ENCODE results near the gene UNC13B.
"Not testable (repeated sequence)": the region's sequence is repeated elsewhere in the genome, so short reads cannot be mapped to it uniquely, and the experiment has no call there.

UNC13B gene

GRCh38 chr9:35395706-35396101 is 233.9 kb downstream of the UNC13B start:
- no peak for DNase-seq

- DNase-seq, result no peak
These were observed 234.9 kb downstream of the UNC13B start for GRCh38 chr9:35396560-35397215.

DNA sequence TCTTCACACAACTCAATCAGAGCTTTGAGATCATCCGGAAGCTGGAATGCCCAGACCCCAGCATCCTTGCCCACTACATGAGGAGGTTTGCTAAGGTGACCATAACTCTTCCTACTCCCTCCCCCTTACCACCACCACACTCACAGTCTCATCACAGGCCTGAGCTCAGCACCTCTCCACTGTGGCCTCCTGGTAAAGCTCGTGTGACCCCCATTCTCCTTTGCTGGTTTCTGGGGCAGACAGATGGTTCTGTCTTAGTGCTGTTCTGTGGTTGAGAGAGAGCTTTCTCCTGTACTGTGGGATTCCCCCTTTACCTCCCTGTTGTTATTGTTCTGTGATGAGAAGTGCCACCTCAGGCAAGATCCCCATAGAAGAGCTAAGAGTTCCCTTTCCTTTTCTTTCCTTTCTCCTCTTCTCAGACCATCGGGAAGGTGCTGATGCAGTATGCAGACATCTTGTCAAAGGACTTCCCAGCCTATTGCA is 235.4 kb downstream of the UNC13B start:
- DNase-seq, result no peak

- DNase-seq, result no peak
These were observed 236.1 kb downstream of the UNC13B start for GRCh38 chr9:35397923-35398322.

DNA sequence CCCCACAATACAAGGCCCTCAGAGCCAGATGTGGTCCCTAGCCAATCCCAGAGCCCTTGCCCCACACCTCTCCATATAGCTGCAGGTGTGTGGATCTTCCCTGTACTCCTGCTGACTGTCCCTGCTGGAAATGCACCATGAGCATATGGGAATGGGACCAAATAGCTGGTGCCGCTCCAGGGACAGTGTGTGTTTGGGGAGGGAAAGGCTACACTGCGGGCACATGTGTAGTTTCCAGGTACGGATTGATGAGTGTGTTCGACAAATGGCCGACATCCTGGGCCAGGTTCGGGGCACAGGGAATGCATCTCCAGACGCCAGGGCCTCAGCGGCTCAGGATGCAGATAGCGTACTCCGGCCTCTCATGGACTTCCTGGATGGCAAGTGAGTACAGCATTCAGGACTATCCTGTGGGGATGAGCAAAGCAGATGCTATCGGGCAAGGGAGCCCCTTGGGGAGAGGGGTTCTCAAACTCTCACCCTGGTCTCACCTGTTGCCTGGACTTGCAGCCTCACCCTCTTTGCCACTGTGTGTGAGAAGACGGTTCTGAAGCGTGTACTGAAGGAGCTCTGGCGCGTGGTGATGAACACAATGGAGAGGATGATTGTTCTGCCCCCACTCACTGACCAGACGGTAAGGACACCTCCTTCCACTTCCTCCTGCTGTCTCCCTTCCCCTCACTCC is 237.0 kb downstream of the UNC13B start:
- no peak for DNase-seq

GRCh38 chr9:35404865-35405264 is 243.1 kb downstream of the UNC13B start:
- DNase-seq, result no peak

DNA sequence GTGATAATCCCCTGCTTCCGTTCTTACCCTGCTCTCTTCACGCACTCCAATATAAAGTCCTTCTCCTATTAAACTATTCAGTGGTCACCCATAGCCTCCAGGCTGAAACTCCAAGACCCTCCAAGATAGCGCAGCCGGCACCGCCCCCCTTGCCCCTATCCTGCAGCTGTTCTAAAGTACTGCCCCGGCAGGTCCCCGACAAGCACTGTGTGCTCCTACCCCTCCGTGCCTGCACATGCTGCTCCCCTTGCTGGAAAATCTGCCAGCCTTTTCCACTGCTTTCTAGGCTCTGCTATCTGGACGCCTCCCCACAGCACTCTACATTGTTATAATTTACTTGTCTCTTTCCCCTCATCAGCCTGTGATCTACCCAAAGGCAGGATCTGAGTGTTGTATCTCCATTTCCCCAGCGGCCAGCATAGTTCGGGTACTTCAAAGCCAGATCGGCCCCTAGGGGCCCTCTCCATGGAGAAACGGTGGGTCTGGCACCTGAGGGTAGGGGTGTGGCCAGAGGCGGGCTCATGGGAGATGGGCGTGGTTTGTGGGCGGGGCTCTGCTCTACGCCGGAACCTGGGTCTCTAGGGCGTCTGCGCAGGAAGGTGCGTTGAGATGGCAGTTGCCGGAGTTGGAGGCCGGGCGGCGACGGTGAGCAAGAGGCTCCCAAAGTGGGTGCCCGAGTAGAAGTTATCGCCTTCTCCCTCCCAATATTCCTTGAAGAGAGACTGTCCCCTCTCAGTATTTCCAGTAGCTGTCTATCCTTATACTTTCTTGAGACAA is 244.6 kb downstream of the UNC13B start:
- DNase-seq, result no peak

GRCh38 chr9:35407846-35408245 is 246.0 kb downstream of the UNC13B start:
- no peak for DNase-seq

- not testable (repeated sequence) for DNase-seq
These were observed 247.6 kb downstream of the UNC13B start for GRCh38 chr9:35409434-35409833.

DNA sequence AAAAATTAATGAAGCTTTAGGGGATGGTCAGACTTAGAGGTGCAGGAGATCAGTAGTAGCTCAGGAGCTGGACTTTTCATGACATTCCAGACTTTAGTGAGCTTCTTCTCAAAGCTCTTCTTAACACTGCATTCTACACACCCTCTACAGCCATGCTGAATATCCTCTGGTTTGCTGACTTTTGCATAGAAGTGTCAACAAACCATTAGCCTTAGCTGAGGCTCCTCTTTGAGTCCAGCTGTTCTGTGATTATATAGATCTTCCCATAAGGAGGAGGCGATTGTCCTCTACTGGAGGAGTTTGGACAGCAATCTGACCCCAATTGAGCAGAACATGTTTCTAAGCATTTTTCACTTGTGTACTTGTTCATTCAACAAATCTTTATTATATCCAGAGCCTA is 253.1 kb downstream of the UNC13B start:
- no peak for DNase-seq

DNA sequence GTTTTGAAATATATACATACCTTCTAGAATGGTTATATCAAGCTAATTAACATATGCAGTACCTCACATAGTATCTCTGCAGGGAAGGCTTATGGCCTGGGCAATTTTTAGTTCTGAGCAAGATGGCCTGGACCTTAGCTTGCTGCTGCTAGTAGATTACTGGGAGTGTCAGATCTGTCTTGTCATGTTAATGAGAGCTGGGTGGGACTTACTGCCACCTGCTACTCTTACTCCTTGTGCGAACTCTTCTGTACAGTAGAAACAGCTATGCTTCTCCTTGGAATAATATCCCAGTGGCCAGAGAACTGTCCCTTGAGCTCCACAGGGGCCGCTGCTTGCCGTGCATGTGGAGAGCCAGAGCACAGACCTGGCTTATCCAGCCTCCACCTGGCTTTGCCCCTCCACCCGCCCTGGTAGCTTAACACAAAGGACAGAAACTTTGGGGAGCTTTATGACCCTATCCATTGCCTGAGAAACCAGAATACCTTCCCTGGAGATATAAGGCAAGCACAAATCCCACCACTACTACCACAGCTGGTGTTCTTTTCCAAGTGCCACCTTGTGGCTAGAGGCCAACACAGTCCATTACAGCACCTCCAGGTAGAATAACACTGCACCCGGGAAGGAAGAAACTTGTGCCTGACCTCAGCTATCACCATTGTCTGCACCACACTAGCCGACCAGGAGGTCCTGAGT is 253.7 kb downstream of the UNC13B start:
- no peak for DNase-seq

DNA sequence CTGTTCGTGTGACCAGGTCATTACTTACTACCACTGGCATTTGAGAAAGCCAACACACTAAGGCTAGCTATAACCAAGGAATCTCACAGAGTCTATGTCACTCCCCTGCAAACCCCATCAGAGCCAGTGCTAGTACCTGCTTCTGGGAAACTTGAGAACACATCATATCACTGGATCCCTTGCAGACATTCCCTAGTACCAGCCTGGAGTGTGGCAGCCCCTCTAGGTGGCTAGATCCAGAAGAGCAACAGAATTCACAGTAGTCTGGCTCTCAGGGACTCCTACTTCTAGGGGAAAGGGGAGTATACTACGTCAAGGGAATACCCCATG is 254.3 kb downstream of the UNC13B start:
- DNase-seq, result no peak

DNA sequence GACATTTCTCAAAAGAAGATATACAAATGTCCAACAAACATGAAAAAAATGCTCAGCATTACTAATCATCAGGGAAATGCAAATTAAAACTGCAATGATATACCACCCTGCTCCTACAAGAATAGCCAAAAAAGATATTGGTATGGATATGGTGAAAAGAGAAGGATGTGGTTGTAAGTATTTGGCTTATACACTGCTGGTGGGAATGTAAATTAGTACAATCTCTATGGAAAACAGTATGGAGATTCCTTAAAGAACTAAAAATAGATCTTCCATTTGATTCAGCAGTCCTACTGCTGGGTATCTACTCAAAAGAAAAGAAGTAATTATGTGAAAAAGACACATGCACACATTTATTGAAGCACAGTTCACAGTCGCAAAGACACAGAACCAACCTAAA is 260.5 kb downstream of the UNC13B start:
- DNase-seq, result no peak

- DNase-seq, result no peak
These were observed 260.9 kb downstream of the UNC13B start for GRCh38 chr9:35422753-35423152.

GRCh38 chr9:35423499-35423898 is 261.7 kb downstream of the UNC13B start:
- DNase-seq, result no peak

- no peak for DNase-seq
These were observed 262.8 kb downstream of the UNC13B start for GRCh38 chr9:35424356-35425352.

DNA sequence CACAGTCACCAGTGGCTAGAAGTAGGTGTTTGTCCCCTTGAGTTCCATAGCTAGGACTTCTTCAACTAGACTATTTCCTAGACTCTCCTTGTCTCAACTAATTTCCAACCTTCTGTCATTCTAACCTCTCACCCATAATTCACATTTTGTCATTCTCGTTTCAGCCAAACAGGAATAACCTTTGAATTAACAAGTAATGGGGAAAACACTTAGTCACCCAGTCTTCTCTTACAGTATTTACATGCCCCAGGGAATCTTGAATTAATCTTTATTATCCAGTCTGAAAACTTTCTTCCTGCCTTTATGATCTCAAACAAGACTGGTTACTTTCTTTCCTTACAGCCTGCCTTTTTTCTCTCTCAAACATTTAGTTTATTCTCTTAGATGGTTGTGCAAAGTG is 264.8 kb downstream of the UNC13B start:
- no peak for DNase-seq

- DNase-seq, result no peak
These were observed 269.7 kb downstream of the UNC13B start for GRCh38 chr9:35431467-35431866.

DNA sequence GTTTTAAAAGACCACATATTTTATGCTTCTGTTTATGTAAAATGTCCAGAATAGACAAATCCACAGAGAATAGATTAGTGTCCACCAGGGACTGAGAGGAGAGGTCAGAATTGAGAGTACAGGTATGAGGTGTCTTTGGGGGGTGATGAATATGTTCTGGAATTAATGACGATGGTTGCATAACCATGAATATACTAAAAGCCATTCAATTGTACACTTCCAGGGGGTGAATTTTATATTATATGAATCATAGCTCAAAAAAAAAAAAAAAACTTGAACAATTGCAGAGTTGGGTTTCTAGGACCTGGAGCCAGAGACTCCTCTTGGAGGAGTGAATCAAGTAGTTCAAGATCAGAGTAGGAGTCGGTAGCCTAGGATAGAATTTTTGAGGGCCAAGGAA is 270.3 kb downstream of the UNC13B start:
- DNase-seq, result no peak

DNA sequence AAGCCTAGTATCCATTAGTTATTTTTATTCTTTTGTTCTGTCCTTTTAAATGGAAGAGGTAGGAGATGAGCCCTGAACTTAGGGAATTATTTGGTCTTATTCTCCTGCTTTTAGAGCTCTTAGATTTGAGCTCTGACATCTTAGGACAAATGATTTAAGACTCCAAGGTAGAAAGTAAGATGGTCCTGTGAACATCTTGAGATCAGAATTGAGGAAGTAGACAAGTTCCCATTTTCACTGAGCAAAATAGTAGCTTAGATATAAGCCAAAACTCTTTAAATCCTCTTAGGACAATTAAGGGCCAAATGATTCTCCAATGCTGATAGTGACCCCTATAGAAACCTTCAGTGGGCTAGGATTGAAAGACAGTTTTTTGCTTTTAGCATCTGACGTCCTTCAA is 275.1 kb downstream of the UNC13B start:
- no peak for DNase-seq

- no peak for DNase-seq
These were observed 284.2 kb downstream of the UNC13B start for GRCh38 chr9:35446012-35446411.

DNA sequence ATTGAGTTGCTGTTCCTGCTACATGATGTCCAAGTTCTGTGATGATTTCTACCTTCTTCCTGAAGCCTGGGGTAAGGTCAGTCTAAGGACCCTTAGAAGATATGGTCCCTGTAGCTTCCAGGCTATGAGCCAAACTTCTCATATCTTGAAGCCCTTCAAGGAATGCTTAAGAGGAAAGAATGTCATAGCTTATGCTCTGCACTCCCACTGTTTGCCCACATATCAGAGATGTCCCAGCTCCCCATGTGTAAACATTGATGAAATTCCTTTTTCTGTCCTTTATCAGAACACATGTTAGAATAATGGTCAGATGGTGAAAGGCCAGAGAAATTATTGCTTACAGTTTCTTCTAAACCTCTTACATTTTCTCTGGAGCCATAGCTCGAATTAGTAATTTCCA is 286.7 kb downstream of the UNC13B start:
- DNase-seq, result no peak
